ENCODE results near the gene IQSEC1. TPM values are rescaled to one million over a fixed set of nuclear protein-coding genes. Genes with fewer than 3 reads are reported as not detected.

IQSEC1 gene
- total RNA-seq, 1 experiment from 2014 or later: 28.1 TPM

- ChIA-PET CTCF (no interaction called here), POLR2A (no interaction called here), RAD21 (ENCODE audit: low non-redundant PET in 1 of 2, low total read pairs in 2 of 2, uncharacterized antibody in 2 of 2, unreplicated experiment in 2 of 2) (no interaction called here)
- no peak for ATAC-seq
- H3K9me3 ChIP-seq (ENCODE audit: control insufficient read depth in 1 of 2, insufficient read depth in 1 of 2, low read depth in 1 of 2, low read length in 2 of 2): no peaks in the 10 kb centered on the region
- no peaks in the 10 kb centered on the region for H3K79me2 ChIP-seq (ENCODE audit: insufficient read depth, low read length)
- no peak overlapping the region for H3K27ac ChIP-seq (ENCODE audit: low read depth, low read length)
- H3K4me3 ChIP-seq (replicated peaks in 1 of 2; ENCODE audit: low read depth in 1 of 2, low read length in 2 of 2): no peak overlapping the region
- TF ChIP-seq EGR1 (IDR thresholded peaks at IDR 0.05; ENCODE audit: low read depth) (no peak), SP1 (IDR thresholded peaks at IDR 0.05; ENCODE audit: low read depth) (no peak), ZBTB33 (IDR thresholded peaks at IDR 0.05; ENCODE audit: extremely low read depth, insufficient replicate concordance, low read length) (no peak), ELF1 (IDR thresholded peaks at IDR 0.05; ENCODE audit: borderline replicate concordance, low read depth) (no peak), RAD21 (IDR thresholded peaks at IDR 0.05; ENCODE audit: low read depth) (no peak), SIN3A (IDR thresholded peaks at IDR 0.05; ENCODE audit: low read depth) (no peak), ATF3 (IDR thresholded peaks at IDR 0.05) (no peak), JUND (IDR thresholded peaks at IDR 0.05) (no peak)
- BruUV-seq (replicated peaks): no TSS peak
- intact Hi-C loops (cut with micrococcal nuclease): no loop called here
- H3K27me3 ChIP-seq (ENCODE audit: insufficient read depth, low read length): 0 out of 2 replicates have a peak, but pooled peaks cover 3% of the 10 kb centered on the region
- H3K36me3 ChIP-seq (ENCODE audit: control insufficient read depth in 1 of 2, insufficient read depth in 2 of 2, low read length in 2 of 2): no peaks in the 10 kb centered on the region
- DNase-seq (ENCODE audit: low read depth, low spot score): no peak
- peaks cover under 1 to 1% of the 10 kb centered on the region in 2 experiments; a peak in 2 of 4 replicates for H3K4me1 ChIP-seq (ENCODE audit: control insufficient read depth in 1 of 2, insufficient read depth in 2 of 2, low read length in 2 of 2)
- H3K9me2 ChIP-seq (ENCODE audit: insufficient read depth): no peaks in the 10 kb centered on the region
- no peak overlapping the region for H2AFZ ChIP-seq (ENCODE audit: low read depth, low read length, poor library complexity, severe bottlenecking)
- H4K20me1 ChIP-seq (ENCODE audit: insufficient read depth): no peaks in the 10 kb centered on the region
- no peak overlapping the region for H3K9ac ChIP-seq (ENCODE audit: low read length)
- H3K4me2 ChIP-seq (ENCODE audit: low read length): no peak overlapping the region
Observed at GRCh38 chr3:13116426-13116825, 43.2 kb upstream of the IQSEC1 start.

- DNase-seq (ENCODE audit: low read depth, low spot score) (no peak), ATAC-seq (no peak)
- intact Hi-C loops (cut with micrococcal nuclease): no loop called here
- Histone ChIP-seq H3K27ac (ENCODE audit: low read depth, low read length) (no peak overlapping the region), H2AFZ (ENCODE audit: low read depth, low read length, poor library complexity, severe bottlenecking) (no peak overlapping the region), H3K4me3 (replicated peaks in 1 of 2; ENCODE audit: low read depth in 1 of 2, low read length in 2 of 2) (no peak overlapping the region), H3K79me2 (ENCODE audit: insufficient read depth, low read length) (no peaks in the 10 kb centered on the region), H3K9me2 (ENCODE audit: insufficient read depth) (no peaks in the 10 kb centered on the region), H3K4me1 (ENCODE audit: control insufficient read depth in 1 of 2, insufficient read depth in 2 of 2, low read length in 2 of 2) (peaks cover 4 to 5% of the 10 kb centered on the region in 2 experiments; a peak in 3 of 4 replicates), H3K9me3 (ENCODE audit: control insufficient read depth in 1 of 2, insufficient read depth in 1 of 2, low read depth in 1 of 2, low read length in 2 of 2) (no peaks in the 10 kb centered on the region), H4K20me1 (ENCODE audit: insufficient read depth) (no peaks in the 10 kb centered on the region), H3K27me3 (ENCODE audit: insufficient read depth, low read length) (0 out of 2 replicates have a peak, but pooled peaks cover 3% of the 10 kb centered on the region), H3K36me3 (ENCODE audit: control insufficient read depth in 1 of 2, insufficient read depth in 2 of 2, low read length in 2 of 2) (no peaks in the 10 kb centered on the region), H3K9ac (ENCODE audit: low read length) (no peak overlapping the region), H3K4me2 (ENCODE audit: low read length) (no peak overlapping the region)
- BruUV-seq (replicated peaks): no TSS peak
- POLR2A ChIA-PET: no interaction called here
- CTCF ChIA-PET: no interaction called here
- RAD21 ChIA-PET (ENCODE audit: low non-redundant PET in 1 of 2, low total read pairs in 2 of 2, uncharacterized antibody in 2 of 2, unreplicated experiment in 2 of 2): no interaction called here
- TF ChIP-seq CTCF (IDR thresholded peaks at IDR 0.05 in 2 of 3, conservative IDR thresholded peaks at IDR 0.05 in 1 of 3; ENCODE audit: borderline replicate concordance in 1 of 3, insufficient read depth in 1 of 3, low read depth in 2 of 3, low read length in 2 of 3) (no peak), ZBTB33 (IDR thresholded peaks at IDR 0.05; ENCODE audit: extremely low read depth, insufficient replicate concordance, low read length) (no peak), REST (IDR thresholded peaks at IDR 0.05; ENCODE audit: low read depth) (no peak)
Observed at GRCh38 chr3:13115991-13116390, 42.8 kb upstream of the IQSEC1 start.
